IPS-NIHi7 (cell line): ENCODE measurements around the gene LRRC4C.

Experiments
- DNase-seq: peaks from one replicate; pipeline ENCODE4 v3.0.0; 2012; ENCODE audit warnings: mixed read lengths; ENCODE audit errors: extremely low spot score

Gene LRRC4C

GRCh38 chr11:40291741-40292140 lies 1167.7 kb downstream of the LRRC4C start:
- no peak for DNase-seq

GRCh38 chr11:40291329-40291728 lies 1168.1 kb downstream of the LRRC4C start:
- DNase-seq = no peak

GRCh38 chr11:40290171-40290631 lies 1169.3 kb downstream of the LRRC4C start:
- no peak for DNase-seq

- no peak for DNase-seq
Observed at GRCh38 chr11:40289370-40289769, 1170.1 kb downstream of the LRRC4C start.

- DNase-seq = no peak
Observed at GRCh38 chr11:40287916-40288803, 1171.3 kb downstream of the LRRC4C start.

- no peak for DNase-seq
Observed at GRCh38 chr11:40286137-40286536, 1173.3 kb downstream of the LRRC4C start.

GRCh38 chr11:40285558-40285957 lies 1173.9 kb downstream of the LRRC4C start:
- no peak for DNase-seq

- no peak for DNase-seq
Observed at GRCh38 chr11:40281052-40281580, 1178.3 kb downstream of the LRRC4C start.

GRCh38 chr11:40280159-40281051 lies 1179.0 kb downstream of the LRRC4C start:
- no peak for DNase-seq

- DNase-seq = no peak
Observed at GRCh38 chr11:40276960-40277359, 1182.5 kb downstream of the LRRC4C start.

- DNase-seq = no peak
Observed at GRCh38 chr11:40274017-40274416, 1185.4 kb downstream of the LRRC4C start.

GRCh38 chr11:40273192-40273732 lies 1186.2 kb downstream of the LRRC4C start:
- DNase-seq = no peak

- no peak for DNase-seq
Observed at GRCh38 chr11:40271361-40271760, 1188.1 kb downstream of the LRRC4C start.

GRCh38 chr11:40269865-40270264 lies 1189.6 kb downstream of the LRRC4C start:
- DNase-seq = no peak

GRCh38 chr11:40268551-40268950 lies 1190.9 kb downstream of the LRRC4C start:
- DNase-seq = no peak

- DNase-seq = no peak
Observed at GRCh38 chr11:40255457-40255856, 1204.0 kb downstream of the LRRC4C start.

- no peak for DNase-seq
Observed at GRCh38 chr11:40253166-40253565, 1206.3 kb downstream of the LRRC4C start.

- no peak for DNase-seq
Observed at GRCh38 chr11:40252236-40252635, 1207.2 kb downstream of the LRRC4C start.

GRCh38 chr11:40246983-40247382 lies 1212.5 kb downstream of the LRRC4C start:
- no peak for DNase-seq

GRCh38 chr11:40241524-40242051 lies 1217.9 kb downstream of the LRRC4C start:
- DNase-seq = peak; percentile 12

GRCh38 chr11:40240284-40240683 lies 1219.2 kb downstream of the LRRC4C start:
- no peak for DNase-seq

- DNase-seq = no peak
Observed at GRCh38 chr11:40236526-40236925, 1222.9 kb downstream of the LRRC4C start.
